Measurements from ENCODE around the gene TTC23L.
"Not testable (repeated sequence)": the region's sequence is repeated elsewhere in the genome, so short reads cannot be mapped to it uniquely, and the experiment has no call there.

Gene TTC23L, protein sequence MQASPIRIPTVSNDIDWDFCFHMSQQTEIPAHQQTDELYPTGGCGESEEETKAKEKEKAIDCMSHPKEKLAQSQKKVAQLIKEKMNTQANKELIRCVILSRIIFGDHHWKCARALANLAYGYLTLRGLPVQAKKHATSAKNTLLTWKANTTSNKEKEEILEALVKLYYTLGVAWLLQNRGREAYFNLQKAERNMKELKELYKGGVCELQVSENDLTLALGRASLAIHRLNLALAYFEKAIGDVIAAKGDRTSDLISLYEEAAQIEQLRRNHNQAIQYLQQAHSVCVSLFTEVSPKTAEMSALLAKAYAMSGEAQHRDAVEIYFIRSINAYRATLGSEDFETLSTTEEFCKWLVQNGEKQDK

DNA sequence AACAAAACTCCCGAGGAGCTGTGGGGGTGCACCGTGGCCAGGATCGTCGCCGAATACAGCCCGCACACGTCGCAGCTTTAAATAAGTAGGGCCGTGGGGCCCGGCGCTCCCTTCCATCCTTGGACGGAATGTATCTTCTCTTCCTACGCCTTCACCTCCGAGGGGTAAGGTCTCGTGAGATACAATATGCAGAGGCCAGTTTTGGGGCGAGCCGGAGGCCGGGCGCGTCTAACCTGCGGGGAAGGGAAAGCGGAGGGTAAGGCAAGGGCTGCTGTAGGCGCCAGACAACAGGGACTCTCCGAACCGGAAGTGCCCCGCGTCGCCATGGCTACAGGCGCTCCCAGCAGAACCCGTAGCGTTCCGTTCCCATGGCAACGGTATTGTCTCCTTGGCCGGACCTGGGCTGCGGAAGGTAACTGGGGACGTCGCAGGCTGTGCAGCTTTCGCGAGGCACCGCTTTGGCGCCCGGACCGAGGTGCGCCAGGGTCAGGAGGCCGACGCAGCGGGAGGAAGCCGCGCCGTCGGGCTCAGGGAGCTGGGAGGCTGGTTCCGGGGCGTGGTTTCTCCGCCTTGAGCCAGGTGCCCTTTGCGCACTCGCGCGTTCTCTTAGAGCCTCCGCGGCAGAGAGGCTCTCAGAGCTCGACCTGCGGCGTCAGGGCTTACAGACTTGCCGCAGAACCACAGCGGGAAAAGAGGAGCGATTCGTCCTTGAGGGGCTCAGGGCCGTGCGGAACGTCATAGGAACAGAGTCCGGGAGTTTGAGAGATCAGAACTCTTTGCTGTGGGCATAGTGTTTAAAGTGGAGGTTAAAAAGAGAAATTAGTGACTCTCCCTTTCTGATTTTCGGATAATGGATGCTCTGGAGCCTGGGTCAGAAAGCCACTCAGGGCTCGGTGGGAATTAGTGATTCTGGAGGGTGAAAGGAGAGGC is at the start of gene TTC23L:
Gene TTC23L, plus strand, starts transcription at position 380 of the 930 bp plus-strand sequence. CDS start 1,508 bp downstream, outside the sequence.
- DNase-seq (ENCODE audit: low read depth in 3 of 3), result peak; percentile 73 to 87 (median 84)

DNA sequence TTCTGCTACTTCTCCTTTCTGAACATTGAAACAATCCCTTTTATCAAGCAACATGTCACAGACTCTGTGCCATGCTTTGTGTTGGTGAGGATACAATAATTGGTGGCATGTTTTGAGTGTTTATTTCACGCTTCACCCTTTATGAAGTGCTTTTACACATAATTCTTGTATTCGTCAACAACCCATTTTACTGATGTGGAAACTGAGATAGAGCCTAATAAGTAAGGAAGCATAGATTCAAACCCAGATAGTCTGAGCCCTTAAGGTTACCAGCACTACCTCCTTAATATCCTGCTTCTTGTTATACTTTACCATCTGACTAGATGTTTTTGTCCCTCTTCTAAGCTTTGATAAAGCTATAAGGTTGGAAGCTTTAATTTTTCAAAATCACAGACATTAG is 49.3 kb upstream of the TTC23L start:
- no peak for DNase-seq (ENCODE audit: low read depth in 3 of 3)

DNA sequence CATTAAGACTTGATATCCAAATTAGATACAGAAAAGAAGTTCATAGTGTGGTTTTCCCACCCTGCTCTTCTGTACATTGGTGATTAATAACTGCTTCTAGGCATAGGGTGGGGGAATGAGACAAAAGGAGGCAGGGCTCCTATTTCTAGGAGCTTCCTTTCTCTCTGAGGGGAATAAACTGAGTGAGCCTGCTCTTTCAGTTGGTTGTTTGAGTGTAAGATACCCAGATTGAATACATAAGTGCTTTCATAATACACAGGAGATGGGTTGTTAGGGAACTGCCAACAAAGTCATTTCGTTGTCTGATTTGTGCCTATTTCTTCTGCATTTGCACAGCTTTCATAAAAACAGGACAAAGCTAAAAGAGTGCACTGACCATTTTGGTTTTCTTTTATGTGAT is 48.9 kb upstream of the TTC23L start:
- no peak for DNase-seq (ENCODE audit: low read depth in 3 of 3)

DNA sequence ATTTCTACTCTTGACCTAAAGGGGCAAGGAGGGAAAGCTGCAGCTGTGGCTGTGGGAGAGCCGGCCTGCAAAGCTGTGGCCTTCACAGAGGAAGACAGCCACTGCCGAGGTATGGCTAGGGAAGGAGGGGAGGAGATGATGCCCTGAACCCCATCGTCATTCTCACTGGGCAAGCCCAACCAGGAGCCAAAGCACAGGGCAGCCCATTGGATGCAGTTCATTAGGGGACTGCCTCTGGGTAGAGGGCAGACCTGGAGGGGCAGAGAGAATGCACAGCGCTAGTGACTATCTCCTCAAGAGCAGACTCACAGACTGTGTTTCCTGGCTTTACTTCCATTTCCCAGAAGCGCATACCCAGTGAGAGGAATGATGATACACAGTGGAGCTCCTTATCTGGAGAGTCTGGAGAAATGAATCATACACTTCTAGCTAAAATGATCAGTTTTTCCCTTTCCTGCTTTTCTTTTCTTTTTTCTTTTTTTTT is 47.2 kb upstream of the TTC23L start:
- DNase-seq (ENCODE audit: low read depth in 3 of 3), result no peak

DNA sequence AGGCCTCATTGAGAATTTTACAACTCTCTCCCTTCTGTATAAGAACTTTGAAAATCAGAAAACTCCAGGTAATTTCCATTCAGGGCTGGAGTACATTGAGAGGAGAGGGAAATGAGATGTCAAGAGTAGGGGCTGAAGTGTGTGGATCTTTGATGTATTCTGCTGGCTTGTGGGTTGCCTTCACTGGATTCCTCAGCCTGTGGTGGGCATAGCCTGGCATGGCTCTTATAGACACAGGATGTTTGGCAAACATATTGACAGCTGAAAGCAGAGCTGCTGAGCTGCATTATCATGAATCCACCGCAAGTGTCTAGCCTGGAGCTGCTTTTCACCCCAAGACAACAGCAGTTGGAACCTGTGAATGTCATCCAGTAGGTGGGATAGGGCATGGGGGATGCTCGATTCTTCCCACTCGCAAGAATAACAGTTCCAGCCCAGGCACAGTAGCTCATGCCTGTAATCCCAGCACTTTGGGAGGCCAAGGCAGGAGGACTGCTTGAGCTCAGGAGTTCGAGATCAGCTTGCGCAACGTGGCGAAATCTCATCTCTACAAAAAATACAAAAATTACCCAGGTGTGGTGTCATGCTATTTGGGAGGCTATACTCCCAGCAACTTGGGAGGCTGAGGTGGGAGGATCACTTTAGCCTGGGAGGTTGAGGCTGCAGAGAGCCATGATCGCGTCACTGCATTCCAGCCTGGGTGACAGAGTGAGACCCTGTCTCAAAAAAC is 36.0 kb upstream of the TTC23L start:
- no peak for DNase-seq (ENCODE audit: low read depth in 3 of 3)

DNA sequence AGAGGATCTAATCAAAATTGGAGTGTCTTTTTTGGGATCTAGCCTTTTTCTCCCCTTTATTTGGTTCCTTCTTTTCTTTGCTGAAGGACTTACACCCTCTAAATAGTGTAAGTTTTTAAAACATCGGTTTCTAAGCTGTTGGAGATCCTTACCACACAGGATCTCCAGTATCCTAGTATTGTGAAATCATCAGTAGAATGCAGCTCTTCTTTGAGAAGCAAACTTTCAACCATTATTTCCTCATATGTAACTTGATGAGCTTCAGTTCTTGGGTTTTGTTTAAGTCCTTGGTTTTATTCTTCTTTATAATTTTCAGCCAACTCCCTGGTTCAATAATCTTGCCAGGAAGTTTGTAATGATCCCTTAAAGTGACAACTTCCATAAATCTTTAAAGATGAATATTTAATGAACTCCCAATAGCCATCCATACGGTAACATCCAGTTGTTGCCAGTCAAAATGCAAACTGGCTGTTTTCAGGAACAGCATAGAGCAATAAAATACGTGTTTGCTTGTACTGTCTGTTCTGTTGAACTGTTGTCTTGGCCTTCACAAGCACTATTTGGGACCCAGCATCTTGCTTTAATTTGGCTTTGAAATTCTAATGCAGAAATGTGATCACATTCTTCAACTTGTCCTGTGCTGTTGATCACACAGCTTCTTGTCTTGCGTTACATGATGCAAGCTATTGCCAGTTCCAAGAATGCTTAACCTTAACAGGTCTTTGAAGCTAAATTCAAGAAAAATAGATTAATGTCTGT is 34.8 kb upstream of the TTC23L start:
- no peak for DNase-seq (ENCODE audit: low read depth in 3 of 3)

DNA sequence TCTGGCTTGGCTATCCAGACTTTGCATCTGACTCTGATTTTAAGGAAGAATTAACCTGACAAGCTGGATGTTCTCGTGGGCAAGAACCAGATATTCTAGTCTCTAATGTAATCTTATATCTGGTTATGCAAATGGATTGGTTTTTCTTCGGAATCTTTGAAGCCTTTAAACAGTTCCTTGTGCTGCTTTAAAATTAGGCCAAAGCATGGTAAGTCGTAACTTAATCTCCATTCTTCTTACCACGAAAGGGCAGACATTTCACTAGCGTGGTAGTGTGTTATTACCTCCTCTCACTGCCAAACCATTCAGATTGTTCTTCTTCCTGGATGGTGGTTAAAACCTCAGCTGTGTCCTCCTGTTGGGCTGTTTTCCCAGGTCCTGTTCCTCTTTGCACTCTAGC is 34.1 kb upstream of the TTC23L start:
- no peak for DNase-seq (ENCODE audit: low read depth in 3 of 3)

DNA sequence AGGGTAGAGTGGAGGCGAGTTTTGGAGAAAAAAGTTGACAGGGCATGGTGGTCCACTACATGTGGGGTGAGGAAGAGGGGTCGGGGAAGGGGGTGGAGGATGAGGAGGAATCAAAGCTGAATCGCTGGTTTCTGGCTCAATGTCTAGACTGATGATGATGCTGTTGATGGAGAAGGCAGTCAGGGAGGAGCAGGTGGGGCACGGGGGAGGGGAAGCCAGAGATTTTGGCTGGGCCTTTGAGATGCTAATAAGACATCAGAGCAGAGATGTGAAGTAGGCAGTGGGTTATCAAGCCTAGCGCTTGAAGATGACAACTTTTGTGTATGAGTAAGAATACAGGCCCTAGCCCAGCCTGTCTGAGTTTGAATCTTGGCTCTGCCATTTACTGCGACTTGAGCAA is 32.4 kb upstream of the TTC23L start:
- no peak for DNase-seq (ENCODE audit: low read depth in 3 of 3)

DNA sequence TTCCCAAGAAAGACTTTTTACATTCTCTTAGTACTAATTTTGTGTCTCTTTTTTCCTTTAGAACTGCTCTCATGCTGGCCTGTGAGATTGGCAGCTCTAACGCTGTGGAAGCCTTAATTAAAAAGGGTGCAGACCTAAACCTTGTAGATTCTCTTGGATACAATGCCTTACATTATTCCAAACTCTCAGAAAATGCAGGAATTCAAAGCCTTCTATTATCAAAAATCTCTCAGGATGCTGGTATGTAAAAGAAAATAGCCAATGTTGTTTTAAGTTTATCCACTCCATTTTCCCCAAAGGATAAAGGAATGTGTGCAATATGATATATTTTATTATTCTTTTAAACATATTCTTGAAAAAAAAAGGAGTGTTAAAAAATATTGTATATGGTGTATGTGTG is 27.3 kb upstream of the TTC23L start:
- DNase-seq (ENCODE audit: low read depth in 3 of 3), result no peak

DNA sequence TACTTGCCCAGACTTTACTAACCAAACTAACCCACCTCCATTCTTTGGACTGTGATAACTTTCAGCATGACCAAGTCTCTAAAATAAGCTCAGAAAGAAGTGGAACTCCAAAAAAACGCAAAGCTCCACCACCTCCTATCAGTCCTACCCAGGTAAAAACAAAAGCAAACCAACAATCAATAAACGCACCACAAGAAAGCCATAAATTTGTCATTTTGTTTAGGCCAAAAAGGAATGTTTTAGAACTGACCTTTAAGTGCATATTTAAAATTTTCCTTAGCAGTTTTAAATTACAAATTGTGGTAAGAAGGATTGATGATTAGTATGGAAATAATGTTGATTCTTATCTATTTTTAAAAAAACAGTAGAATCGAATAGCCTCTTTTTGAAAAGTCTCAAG is 25.5 kb upstream of the TTC23L start:
- no peak for DNase-seq (ENCODE audit: low read depth in 3 of 3)

DNA sequence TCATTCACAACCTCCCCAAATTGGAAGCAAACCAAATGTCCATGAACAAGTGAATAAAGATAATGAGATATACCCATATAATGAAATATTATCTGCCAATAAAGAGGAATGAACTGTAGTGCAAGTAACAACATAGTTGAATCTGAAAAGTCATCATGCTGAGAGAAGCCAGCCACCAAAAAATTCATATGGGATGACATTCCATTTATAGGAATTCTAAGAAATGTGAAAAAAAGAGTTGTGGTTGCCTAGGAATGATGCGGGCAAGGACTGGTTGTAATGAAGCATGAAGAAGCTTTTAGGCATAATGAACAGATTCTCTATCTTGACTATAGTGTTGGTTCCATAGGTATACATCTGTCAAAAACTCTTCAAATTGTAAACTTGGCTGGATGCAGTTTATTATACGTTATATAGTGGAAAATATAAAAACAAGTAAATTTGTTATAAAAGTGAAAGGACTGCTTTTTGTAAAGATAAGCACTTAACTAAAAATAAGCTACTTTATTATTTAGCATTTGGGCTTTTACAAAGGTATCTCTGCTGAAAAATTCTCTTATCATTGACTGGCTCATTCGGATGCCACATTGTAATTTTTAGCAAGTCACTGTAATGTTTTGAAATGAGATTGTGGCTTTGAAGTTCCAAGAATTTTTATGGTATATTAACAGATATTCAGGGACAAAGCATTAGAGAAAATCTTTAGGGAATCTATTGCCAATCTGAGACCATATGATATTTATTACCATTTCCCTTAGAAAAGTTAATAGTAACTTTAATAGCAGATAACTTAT is 21.2 kb upstream of the TTC23L start:
- no peak for DNase-seq (ENCODE audit: low read depth in 3 of 3)

DNA sequence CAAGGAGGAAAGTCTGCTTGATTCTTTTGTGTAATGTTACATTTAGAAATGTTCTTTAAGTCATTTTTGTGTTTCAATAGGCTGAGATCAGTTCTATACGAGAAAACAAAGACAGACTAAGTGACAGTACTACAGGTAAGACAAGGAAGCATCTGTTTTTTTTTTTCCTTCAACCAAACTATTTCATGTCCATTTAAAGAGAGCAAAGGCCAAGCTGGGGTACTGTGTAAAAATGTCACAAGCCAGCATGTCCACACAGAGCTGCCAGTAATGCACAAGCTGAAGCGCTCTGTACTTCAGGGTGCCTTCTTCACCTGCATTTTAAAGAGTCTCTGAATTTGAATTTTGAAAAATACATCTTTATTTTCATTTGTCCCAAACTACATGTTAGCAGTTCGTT is 20.2 kb upstream of the TTC23L start:
- no peak for DNase-seq (ENCODE audit: low read depth in 3 of 3)

DNA sequence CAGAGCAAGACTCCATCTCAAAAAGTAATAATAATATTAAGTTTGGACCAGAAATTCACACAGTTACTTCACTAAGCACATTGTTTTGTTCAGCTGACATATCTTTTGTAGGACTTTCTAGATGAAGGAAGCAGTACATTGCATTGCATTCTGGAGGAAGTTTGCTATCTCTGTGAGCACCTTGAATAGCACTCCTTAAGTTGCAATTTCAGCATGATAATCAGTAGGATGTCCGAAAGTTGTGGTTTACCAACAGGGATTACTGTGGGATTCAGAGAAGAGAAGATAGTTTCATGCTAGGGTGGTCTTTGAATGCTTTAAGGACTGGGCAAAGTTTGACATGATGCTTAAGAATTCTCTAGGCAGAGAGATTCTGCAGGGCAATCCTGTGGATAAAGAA is 18.4 kb upstream of the TTC23L start:
- DNase-seq (ENCODE audit: low read depth in 3 of 3), result no peak

DNA sequence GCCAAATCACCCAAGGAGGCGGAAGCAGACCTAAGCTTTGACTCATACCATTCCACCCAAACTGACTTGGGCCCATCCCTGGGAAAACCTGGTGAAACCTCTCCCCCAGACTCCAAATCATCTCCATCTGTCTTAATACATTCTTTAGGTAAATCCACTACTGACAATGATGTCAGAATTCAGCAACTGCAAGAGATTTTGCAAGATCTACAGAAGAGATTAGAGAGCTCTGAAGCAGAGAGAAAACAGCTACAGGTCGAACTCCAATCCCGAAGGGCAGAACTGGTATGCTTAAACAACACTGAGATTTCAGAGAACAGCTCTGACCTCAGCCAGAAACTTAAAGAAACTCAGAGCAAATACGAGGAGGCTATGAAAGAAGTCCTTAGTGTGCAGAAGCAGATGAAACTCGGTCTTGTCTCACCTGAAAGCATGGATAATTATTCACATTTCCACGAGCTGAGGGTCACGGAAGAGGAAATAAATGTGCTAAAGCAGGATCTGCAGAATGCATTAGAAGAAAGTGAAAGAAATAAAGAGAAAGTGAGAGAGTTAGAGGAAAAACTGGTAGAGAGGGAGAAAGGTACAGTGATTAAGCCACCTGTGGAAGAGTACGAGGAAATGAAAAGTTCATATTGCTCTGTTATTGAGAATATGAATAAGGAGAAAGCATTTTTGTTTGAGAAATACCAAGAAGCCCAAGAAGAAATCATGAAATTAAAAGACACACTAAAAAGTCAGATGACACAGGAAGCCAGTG is 15.8 kb upstream of the TTC23L start:
- no peak for DNase-seq (ENCODE audit: low read depth in 3 of 3)

DNA sequence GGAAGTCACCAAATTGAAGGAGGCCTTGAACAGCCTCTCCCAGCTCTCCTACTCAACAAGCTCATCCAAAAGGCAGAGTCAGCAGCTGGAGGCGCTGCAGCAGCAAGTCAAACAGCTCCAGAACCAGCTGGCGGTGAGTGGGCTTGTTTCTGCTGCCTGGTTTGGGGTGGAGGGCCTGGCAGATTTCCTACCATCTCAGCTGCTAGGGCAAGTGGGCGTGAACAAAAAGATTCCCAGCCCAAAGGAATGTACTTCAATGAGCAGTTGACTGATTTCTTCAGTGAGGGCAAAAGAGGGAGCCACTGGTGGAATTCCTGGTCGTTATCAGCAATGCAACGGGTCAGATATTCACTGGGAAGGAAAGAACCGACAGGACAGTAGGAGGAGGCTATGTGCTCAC is 12.6 kb upstream of the TTC23L start:
- no peak for DNase-seq (ENCODE audit: low read depth in 3 of 3)

DNA sequence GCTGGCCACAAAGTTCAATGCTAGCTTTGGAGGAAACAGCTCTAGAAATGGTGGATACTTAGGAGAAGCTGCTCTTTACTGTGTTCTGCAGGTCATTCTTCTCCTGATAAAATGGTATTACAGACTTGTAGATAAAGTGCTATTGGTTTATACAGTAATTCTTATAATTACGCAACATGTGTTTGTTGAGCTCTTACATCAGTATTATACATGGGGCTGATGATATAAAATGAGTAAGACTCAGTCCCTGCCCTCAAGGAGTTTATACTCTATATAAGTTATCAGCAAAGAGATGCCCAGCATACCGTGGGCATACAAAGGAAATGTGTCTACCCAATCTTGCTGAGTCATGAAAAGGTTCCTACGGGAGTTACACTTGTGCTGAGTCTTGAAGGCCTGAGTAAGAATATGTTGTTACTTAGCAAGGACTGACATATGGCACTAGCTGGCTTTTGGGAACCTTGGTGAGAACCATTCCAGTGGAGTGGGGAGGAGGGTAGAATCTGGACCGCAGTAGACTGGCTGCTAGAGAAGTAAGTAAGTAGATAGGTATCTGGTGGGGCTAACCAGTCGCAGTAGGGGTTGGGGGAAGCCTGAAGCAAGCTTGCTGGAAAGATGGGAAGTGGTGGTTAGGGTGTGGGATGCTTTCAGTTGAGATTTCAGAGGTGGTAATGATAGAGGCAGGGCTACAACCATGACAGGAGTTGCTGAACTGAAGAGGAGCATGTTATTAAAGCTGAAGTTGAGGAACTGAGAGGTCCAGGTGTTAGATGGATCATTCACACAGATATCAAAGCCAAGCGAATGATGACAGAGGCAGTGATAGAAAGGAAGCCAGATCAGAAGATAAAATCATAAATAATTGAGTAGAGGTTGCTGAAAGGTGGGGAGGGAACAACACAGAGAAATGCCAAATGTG is 11.1 kb upstream of the TTC23L start:
- no peak for DNase-seq (ENCODE audit: low read depth in 3 of 3)

DNA sequence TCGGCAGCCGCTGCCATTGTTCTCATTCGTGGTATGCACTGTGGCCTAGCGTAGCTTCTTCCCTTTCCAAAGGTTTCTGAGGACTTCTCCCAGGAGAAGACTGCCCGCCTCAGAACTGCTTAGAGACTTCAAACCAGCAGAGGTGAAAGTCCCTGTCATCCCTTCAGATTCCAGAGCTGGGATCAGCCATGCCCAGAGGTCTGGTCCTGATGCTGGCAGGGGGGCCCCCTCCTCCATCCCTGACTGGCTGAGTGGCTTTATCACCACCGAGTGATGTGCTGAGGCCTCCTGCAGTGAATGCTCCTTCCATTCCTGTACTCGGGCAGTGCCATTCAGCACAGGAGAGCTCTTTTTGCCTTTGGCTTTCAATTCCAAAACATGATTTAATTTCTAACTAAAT is 8.1 kb upstream of the TTC23L start:
- DNase-seq (ENCODE audit: low read depth in 3 of 3), result not testable (repeated sequence)

DNA sequence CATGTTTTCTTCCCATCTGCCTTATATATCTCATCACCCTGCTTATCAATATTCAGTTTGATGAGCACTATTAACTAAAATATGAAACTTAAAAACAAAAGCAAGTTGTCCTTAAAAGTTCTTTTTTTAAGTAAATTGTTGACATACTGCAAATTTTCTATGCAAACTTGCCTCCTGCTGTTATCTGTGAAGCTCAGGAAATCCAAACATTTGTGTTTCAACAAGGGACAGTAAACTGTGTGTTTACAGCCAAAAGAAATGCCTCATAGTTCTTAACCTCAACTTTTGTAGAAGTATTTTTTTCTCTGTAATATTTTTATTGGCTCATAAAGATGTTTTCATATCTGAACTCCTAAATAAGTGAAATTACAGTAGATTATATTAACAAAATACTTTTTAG is 7.7 kb upstream of the TTC23L start:
- DNase-seq (ENCODE audit: low read depth in 3 of 3), result no peak

DNA sequence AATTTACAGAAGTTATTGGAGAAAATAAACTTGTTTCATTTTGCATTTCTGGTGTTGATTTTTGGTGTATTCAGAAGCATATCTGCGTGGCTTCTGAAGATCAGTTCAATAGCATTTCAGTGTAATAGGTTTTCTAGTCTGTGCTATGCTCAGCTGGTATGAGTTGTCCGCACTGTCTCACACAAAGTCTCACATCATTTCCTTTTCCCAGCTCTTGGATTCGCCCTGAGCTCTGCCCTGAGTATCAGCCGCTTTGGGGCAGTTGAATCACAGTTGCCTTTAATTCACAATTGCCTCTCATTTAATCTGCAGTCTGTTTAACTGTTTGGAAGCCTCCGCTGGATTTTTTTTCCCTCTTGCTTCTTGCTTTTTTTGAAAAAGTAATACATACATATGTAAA is 6.4 kb upstream of the TTC23L start:
- DNase-seq (ENCODE audit: low read depth in 3 of 3), result no peak

Measured in stimulated activated CD4-positive, alpha-beta T cell treated with anti-CD3 and anti-CD28 coated beads, TNF-alpha, amount 100 ng/mL, for 24 hours (primary cell).